GM21423 (cell line): Measurements from ENCODE around the gene GPRIN3.

ENCODE experiments used
- ATAC-seq: cut with Tn5 transposase; IDR thresholded peaks from one replicate; pipeline ENCODE4 v1.9.1; 2021; ENCODE audit warnings: mild to moderate bottlenecking, moderate library complexity; ENCODE audit not compliant: unreplicated experiment

Gene GPRIN3

GRCh38 chr4:89293299-89293698 lies 14.3 kb downstream of the GPRIN3 start:
- no peak for ATAC-seq

- no peak for ATAC-seq
These were observed 16.7 kb downstream of the GPRIN3 start for GRCh38 chr4:89290727-89291516.

- ATAC-seq = no peak
These were observed 18.3 kb downstream of the GPRIN3 start for GRCh38 chr4:89289312-89289711.

- ATAC-seq = no peak
These were observed 19.2 kb downstream of the GPRIN3 start for GRCh38 chr4:89288430-89288829.

- no peak for ATAC-seq
These were observed 19.7 kb downstream of the GPRIN3 start for GRCh38 chr4:89287945-89288344.

GRCh38 chr4:89285745-89286144 lies 21.9 kb downstream of the GPRIN3 start:
- ATAC-seq = no peak

- ATAC-seq = no peak
These were observed 22.8 kb downstream of the GPRIN3 start for GRCh38 chr4:89284828-89285227.

- no peak for ATAC-seq
These were observed 23.6 kb downstream of the GPRIN3 start for GRCh38 chr4:89284020-89284424.

- ATAC-seq = no peak
These were observed 24.2 kb downstream of the GPRIN3 start for GRCh38 chr4:89283226-89284009.

GRCh38 chr4:89279385-89279784 lies 28.2 kb downstream of the GPRIN3 start:
- no peak for ATAC-seq

- no peak for ATAC-seq
These were observed 30.2 kb downstream of the GPRIN3 start for GRCh38 chr4:89277412-89277811.

GRCh38 chr4:89276296-89276695 lies 31.3 kb downstream of the GPRIN3 start:
- ATAC-seq = no peak

- no peak for ATAC-seq
These were observed 32.0 kb downstream of the GPRIN3 start for GRCh38 chr4:89275587-89275986.

GRCh38 chr4:89273741-89274141 lies 33.9 kb downstream of the GPRIN3 start:
- no peak for ATAC-seq

GRCh38 chr4:89270792-89271191 lies 36.8 kb downstream of the GPRIN3 start:
- no peak for ATAC-seq

GRCh38 chr4:89269121-89269666 lies 38.4 kb downstream of the GPRIN3 start:
- no peak for ATAC-seq

- no peak for ATAC-seq
These were observed 38.9 kb downstream of the GPRIN3 start for GRCh38 chr4:89268679-89269078.

GRCh38 chr4:89267846-89268245 lies 39.8 kb downstream of the GPRIN3 start:
- no peak for ATAC-seq

- no peak for ATAC-seq
These were observed 40.2 kb downstream of the GPRIN3 start for GRCh38 chr4:89267392-89267791.

- no peak for ATAC-seq
These were observed 41.5 kb downstream of the GPRIN3 start for GRCh38 chr4:89266128-89266527.

GRCh38 chr4:89263265-89263664 lies 44.3 kb downstream of the GPRIN3 start:
- ATAC-seq = no peak
